A673 (cell line): ENCODE measurements around the gene CNTLN. TPM values are rescaled to one million over a fixed set of nuclear protein-coding genes. Genes with fewer than 3 reads are reported as not detected.
A peak's percentile ranks its signal among the peaks of the same experiment; 100 is the strongest.

ENCODE experiments used
- BruUV-seq: library from RNA; stranded (reverse); fragments of 400-500 nt; replicated peaks from 2 replicates; lab custom pipeline; 2021; lab: Mats Ljungman, UMichigan
- CTCF ChIA-PET: fragments of 300-600 bp; sonication (Branson Sonifier 250); formaldehyde crosslinking; loops from one replicate; lab custom pipeline; 2022; ENCODE audit warnings: antibody characterized with exemption; lab: Charles Lee
- POLR2A ChIA-PET: fragments of 300-600 bp; sonication (Branson Sonifier 250); formaldehyde crosslinking; loops from one replicate; lab custom pipeline; 2022; ENCODE audit warnings: antibody characterized with exemption; ENCODE audit not compliant: low non-redundant PET; lab: Charles Lee
- DNase-seq: peaks from one replicate; pipeline ENCODE4 v3.0.0-alpha.2; 2015; ENCODE audit warnings: low spot score
- H3K27ac ChIP-seq: fragments of 200-600 bp; sonication (generic); 2 replicates; pipeline ENCODE4 v1.5.1; 2016; ENCODE audit warnings: mixed run types, low read depth, mild to moderate bottlenecking, mixed read lengths, antibody characterized with exemption, low read length; ENCODE audit not compliant: poor library complexity, severe bottlenecking
- H3K27me3 ChIP-seq: fragments of 200-600 bp; sonication (generic); replicated peaks from 2 replicates; pipeline ENCODE4 v1.6.1; 2017; ENCODE audit warnings: mixed run types, low read depth, mild to moderate bottlenecking, mixed read lengths, antibody characterized with exemption, low read length; ENCODE audit not compliant: insufficient read depth, poor library complexity
- H3K36me3 ChIP-seq: fragments of 200-600 bp; sonication (generic); 2 replicates; pipeline ENCODE4 v1.6.1; 2016; ENCODE audit warnings: mixed run types, mild to moderate bottlenecking, mixed read lengths, antibody characterized with exemption, low read length; ENCODE audit not compliant: insufficient read depth, poor library complexity, severe bottlenecking
- H3K4me1 ChIP-seq: fragments of 200-600 bp; sonication (generic); 2 replicates; pipeline ENCODE4 v1.6.1; 2017; ENCODE audit warnings: mixed run types, mild to moderate bottlenecking, mixed read lengths, antibody characterized with exemption, low read length; ENCODE audit not compliant: insufficient read depth, poor library complexity, severe bottlenecking
- H3K4me3 ChIP-seq: fragments of 200-600 bp; sonication (generic); 2 replicates; pipeline ENCODE4 v1.5.1; 2016; ENCODE audit warnings: low read depth, mixed run types, mild to moderate bottlenecking, mixed read lengths, low read length; ENCODE audit not compliant: poor library complexity, severe bottlenecking
- H3K9me3 ChIP-seq: fragments of 200-600 bp; sonication (generic); 2 replicates; pipeline ENCODE4 v1.6.1; 2016; ENCODE audit warnings: mixed run types, low read depth, mild to moderate bottlenecking, mixed read lengths, antibody characterized with exemption, low read length; ENCODE audit not compliant: poor library complexity, severe bottlenecking
- CTCF ChIP-seq: fragments of 300-800, 200-600 bp; sonication (generic); conservative IDR thresholded peaks from 2 replicates; pipeline ENCODE4 v1.5.1; 2017; ENCODE audit warnings: low read depth, mild to moderate bottlenecking, antibody characterized with exemption, low read length, moderate library complexity, mixed read lengths
- EZH2 ChIP-seq: fragments of 200-600 bp; sonication (generic); IDR thresholded peaks from 2 replicates; pipeline ENCODE4 v1.6.1; 2017; ENCODE audit warnings: borderline replicate concordance, low read depth, mild to moderate bottlenecking, mixed read lengths, antibody characterized with exemption, low read length; ENCODE audit not compliant: poor library complexity, severe bottlenecking
- intact Hi-C: fragments of 100-400 bp; cut with micrococcal nuclease; formaldehyde crosslinking; loops from one replicate; pipeline ENCODE4 v1.10.0; 2022; ENCODE audit not compliant: unreplicated experiment
- total RNA-seq: library from RNA; stranded (reverse); gene quantifications from 2 replicates; pipeline ENCODE4 v1.2.3, GENCODE V29; 2021

Gene CNTLN
- total RNA-seq, 1 experiment from 2014 or later = 6.6 TPM

- Histone ChIP-seq H3K9me3 (no peaks in the 10 kb centered on the region), H3K36me3 (no peaks in the 10 kb centered on the region), H3K27me3 (no peaks in the 10 kb centered on the region), H3K4me3 (no peak overlapping the region), H3K27ac (no peak overlapping the region), H3K4me1 (no peaks in the 10 kb centered on the region)
- TF ChIP-seq EZH2 (no peak), CTCF (no peak)
- no peak for DNase-seq
- POLR2A ChIA-PET = no interaction called here
- CTCF ChIA-PET = interaction anchor here (0.6 kb wide), 1 partner anchor 1589 kb away, joined by 3 read pairs; no protein-coding TSS in a partner anchor
- intact Hi-C loops = loop anchor here (2.0 to 10.0 kb wide), 2 partner anchors 285 to 327 kb away; no protein-coding TSS in a partner anchor
- BruUV-seq = no TSS peak
Measured at GRCh38 chr9:17401858-17402257, 267.0 kb downstream of the CNTLN start.

- intact Hi-C loops = loop anchor here (2.0 to 10.0 kb wide), 2 partner anchors 286 to 328 kb away; no protein-coding TSS in a partner anchor
- no peaks in the 10 kb centered on the region for H3K9me3 ChIP-seq
- no peak overlapping the region for H3K27ac ChIP-seq
- POLR2A ChIA-PET = no interaction called here
- H3K36me3 ChIP-seq = no peaks in the 10 kb centered on the region
- CTCF ChIA-PET = interaction anchor here (0.6 to 0.7 kb wide), 2 partner anchors 286 to 1589 kb away, joined by 3 read pairs; no protein-coding TSS in a partner anchor
- H3K4me3 ChIP-seq = no peak overlapping the region
- TF ChIP-seq CTCF (peak; percentile 30; the same call in 1 of the 2 replicates), EZH2 (no peak)
- peak; percentile 42 for DNase-seq
- H3K4me1 ChIP-seq = no peaks in the 10 kb centered on the region
- no TSS peak for BruUV-seq
- no peaks in the 10 kb centered on the region for H3K27me3 ChIP-seq
Measured at GRCh38 chr9:17402309-17402708, 267.5 kb downstream of the CNTLN start.

GRCh38 chr9:17403539-17403938 lies 268.7 kb downstream of the CNTLN start:
- Histone ChIP-seq H3K4me3 (no peak overlapping the region), H3K27me3 (no peaks in the 10 kb centered on the region), H3K9me3 (no peaks in the 10 kb centered on the region), H3K4me1 (no peaks in the 10 kb centered on the region), H3K36me3 (no peaks in the 10 kb centered on the region), H3K27ac (no peak overlapping the region)
- no peak for DNase-seq
- ChIA-PET POLR2A (no interaction called here), CTCF (no interaction called here)
- TF ChIP-seq EZH2 (no peak), CTCF (no peak)
- intact Hi-C loops = loop anchor here (2.0 to 10.0 kb wide), 2 partner anchors 287 to 329 kb away; no protein-coding TSS in a partner anchor
- BruUV-seq = no TSS peak
